Astrocyte (in vitro differentiated cells and primary cell): ENCODE results near the gene SLC38A3. TPM values are rescaled to one million over a fixed set of nuclear protein-coding genes. Genes with fewer than 3 reads are reported as not detected.

ENCODE experiments used
- DNase-seq: peaks from one replicate; pipeline ENCODE4 v3.0.0-alpha.2; 2010; ENCODE audit warnings: low read depth
- FAIRE-seq: peaks from 2 replicates; lab custom pipeline; 2011; peaks lifted over from hg19 to GRCh38; lab: Jason Lieb, UNC
- H2AFZ ChIP-seq: 2 replicates; pipeline ENCODE4 v1.6.0; 2012; ENCODE audit warnings: low read depth, low read length, inconsistent platforms
- H3K27ac ChIP-seq: 2 replicates; pipeline ENCODE4 v1.5.1; 2011; ENCODE audit warnings: low read depth, low read length, inconsistent platforms
- H3K27me3 ChIP-seq: 2 replicates; pipeline ENCODE4 v1.6.0; 2011; ENCODE audit warnings: low read length, inconsistent platforms; ENCODE audit not compliant: insufficient read depth
- H3K36me3 ChIP-seq: 2 replicates; pipeline ENCODE4 v1.5.1; 2011; ENCODE audit warnings: low read length, inconsistent platforms; ENCODE audit not compliant: insufficient read depth
- H3K4me1 ChIP-seq: 2 replicates; pipeline ENCODE4 v1.5.1; 2011; ENCODE audit warnings: low read length, inconsistent platforms; ENCODE audit not compliant: insufficient read depth
- H3K4me2 ChIP-seq: 2 replicates; pipeline ENCODE4 v1.6.0; 2012; ENCODE audit warnings: low read length, inconsistent platforms
- H3K4me3 ChIP-seq: 2 replicates; pipeline ENCODE4 v1.5.1; 2011; ENCODE audit warnings: low read depth, mild to moderate bottlenecking, low read length, inconsistent platforms; ENCODE audit not compliant: insufficient read depth
- H3K79me2 ChIP-seq: 2 replicates; pipeline ENCODE4 v1.6.0; 2012; ENCODE audit warnings: mild to moderate bottlenecking, low read length, inconsistent platforms; ENCODE audit not compliant: insufficient read depth
- H3K9ac ChIP-seq: 2 replicates; pipeline ENCODE4 v1.6.0; 2012; ENCODE audit warnings: mild to moderate bottlenecking, low read length, inconsistent platforms
- H3K9me3 ChIP-seq: 2 replicates; pipeline ENCODE4 v1.5.1; 2012; ENCODE audit warnings: low read depth, mild to moderate bottlenecking, low read length, inconsistent platforms; ENCODE audit not compliant: insufficient read depth
- H4K20me1 ChIP-seq: 2 replicates; pipeline ENCODE4 v1.6.0; 2012; ENCODE audit warnings: low read length, inconsistent platforms; ENCODE audit not compliant: insufficient read depth
- H3K27ac Mint-ChIP-seq: one replicate; pipeline ENCODE4 v1.8.0; 2021; ENCODE audit warnings: mild to moderate bottlenecking, mixed read lengths; ENCODE audit not compliant: unreplicated experiment
- H3K27me3 Mint-ChIP-seq: one replicate; pipeline ENCODE4 v1.8.0; 2021; ENCODE audit warnings: low read depth, mixed read lengths; ENCODE audit not compliant: unreplicated experiment
- H3K36me3 Mint-ChIP-seq: one replicate; pipeline ENCODE4 v1.8.0; 2021; ENCODE audit warnings: low read depth, mixed read lengths; ENCODE audit not compliant: unreplicated experiment
- H3K4me1 Mint-ChIP-seq: one replicate; pipeline ENCODE4 v1.8.0; 2021; ENCODE audit warnings: low read depth, mixed read lengths; ENCODE audit not compliant: unreplicated experiment
- H3K4me3 Mint-ChIP-seq: one replicate; pipeline ENCODE4 v1.8.0; 2021; ENCODE audit warnings: mild to moderate bottlenecking, moderate library complexity, mixed read lengths; ENCODE audit not compliant: unreplicated experiment
- H3K9me3 Mint-ChIP-seq: one replicate; pipeline ENCODE4 v1.8.0; 2021; ENCODE audit warnings: mild to moderate bottlenecking, mixed read lengths; ENCODE audit not compliant: unreplicated experiment
- EZH2 ChIP-seq: IDR thresholded peaks from 2 replicates; pipeline ENCODE4 v1.6.1; 2012; ENCODE audit warnings: mild to moderate bottlenecking, low read length, inconsistent platforms; ENCODE audit not compliant: insufficient read depth
- total RNA-seq: library from RNA; stranded (reverse); gene quantifications from 2 replicates; pipeline ENCODE4 v1.2.1, GENCODE V29; 2021
- TF ChIP-seq, protein P1 (sequence below): IDR thresholded peaks from 2 replicates; pipeline ENCODE4 v1.5.1; 2011; ENCODE audit warnings: low read depth, mild to moderate bottlenecking, inconsistent platforms, low read length, moderate library complexity; ENCODE audit not compliant: insufficient read depth

SLC38A3 gene
- total RNA-seq, 1 donor from 2014 or later: 0.68 TPM

DNA sequence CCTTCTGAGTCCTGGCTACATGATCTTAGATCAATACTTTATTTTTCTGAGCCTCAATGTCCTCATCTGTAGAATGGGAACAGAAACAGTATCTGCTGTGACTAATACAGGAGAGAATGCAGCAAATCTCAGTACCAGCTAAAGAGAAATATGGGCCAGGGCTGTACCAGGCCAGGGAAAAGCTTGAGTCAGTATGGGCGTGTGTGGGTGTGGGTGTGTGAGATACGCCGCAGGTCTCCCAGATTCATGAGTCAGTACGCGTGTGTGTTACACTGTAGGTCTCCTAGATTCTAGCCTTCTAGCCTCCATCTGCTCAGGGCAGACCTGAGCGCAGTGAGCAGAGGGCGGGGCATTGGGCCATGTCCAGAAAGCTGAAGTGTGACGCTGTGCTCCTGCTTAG, 46.1 kb downstream of the SLC38A3 start:
- Mint-ChIP-seq H3K27ac (peak overlapping the region; percentile 87), H3K4me3 (peak overlapping the region; percentile 60), H3K36me3 (peaks cover 5% of the 10 kb centered on the region), H3K4me1 (peaks cover 51% of the 10 kb centered on the region), H3K27me3 (no peaks in the 10 kb centered on the region), H3K9me3 (no peaks in the 10 kb centered on the region)
- H3K9ac ChIP-seq: peak overlapping the region; percentile 32
- no peak overlapping the region for H2AFZ ChIP-seq
- H3K27me3 ChIP-seq: no peaks in the 10 kb centered on the region
- no peaks in the 10 kb centered on the region for H3K9me3 ChIP-seq
- H3K36me3 ChIP-seq: peaks cover 10% of the 10 kb centered on the region
- H3K27ac ChIP-seq: peak overlapping the region; percentile 38
- DNase-seq (peak; percentile 93), FAIRE-seq (peak; percentile 56)
- no peak overlapping the region for H3K4me3 ChIP-seq
- H3K4me1 ChIP-seq: peaks cover 70% of the 10 kb centered on the region
- peak overlapping the region; percentile 46 for H3K4me2 ChIP-seq
- TF ChIP-seq, protein P1, sequence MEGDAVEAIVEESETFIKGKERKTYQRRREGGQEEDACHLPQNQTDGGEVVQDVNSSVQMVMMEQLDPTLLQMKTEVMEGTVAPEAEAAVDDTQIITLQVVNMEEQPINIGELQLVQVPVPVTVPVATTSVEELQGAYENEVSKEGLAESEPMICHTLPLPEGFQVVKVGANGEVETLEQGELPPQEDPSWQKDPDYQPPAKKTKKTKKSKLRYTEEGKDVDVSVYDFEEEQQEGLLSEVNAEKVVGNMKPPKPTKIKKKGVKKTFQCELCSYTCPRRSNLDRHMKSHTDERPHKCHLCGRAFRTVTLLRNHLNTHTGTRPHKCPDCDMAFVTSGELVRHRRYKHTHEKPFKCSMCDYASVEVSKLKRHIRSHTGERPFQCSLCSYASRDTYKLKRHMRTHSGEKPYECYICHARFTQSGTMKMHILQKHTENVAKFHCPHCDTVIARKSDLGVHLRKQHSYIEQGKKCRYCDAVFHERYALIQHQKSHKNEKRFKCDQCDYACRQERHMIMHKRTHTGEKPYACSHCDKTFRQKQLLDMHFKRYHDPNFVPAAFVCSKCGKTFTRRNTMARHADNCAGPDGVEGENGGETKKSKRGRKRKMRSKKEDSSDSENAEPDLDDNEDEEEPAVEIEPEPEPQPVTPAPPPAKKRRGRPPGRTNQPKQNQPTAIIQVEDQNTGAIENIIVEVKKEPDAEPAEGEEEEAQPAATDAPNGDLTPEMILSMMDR: no peak
- TF ChIP-seq EZH2: no peak
- H3K79me2 ChIP-seq: peaks cover 89% of the 10 kb centered on the region
- peaks cover 88% of the 10 kb centered on the region for H4K20me1 ChIP-seq

GRCh38 chr3:50254577-50255250, 49.6 kb downstream of the SLC38A3 start:
- H3K4me3 Mint-ChIP-seq: no peak overlapping the region
- FAIRE-seq: no peak
- H3K9me3 Mint-ChIP-seq: no peaks in the 10 kb centered on the region
- H3K4me1 ChIP-seq: peaks cover 42% of the 10 kb centered on the region
- H3K27ac ChIP-seq: peak overlapping the region; percentile 57
- no peak overlapping the region for H3K4me3 ChIP-seq
- DNase-seq: no peak
- H3K36me3 Mint-ChIP-seq: peaks cover 14% of the 10 kb centered on the region
- peaks cover 71% of the 10 kb centered on the region for H3K79me2 ChIP-seq
- no peaks in the 10 kb centered on the region for H3K9me3 ChIP-seq
- H3K27me3 Mint-ChIP-seq: no peaks in the 10 kb centered on the region
- H3K27ac Mint-ChIP-seq: no peak overlapping the region
- H3K27me3 ChIP-seq: no peaks in the 10 kb centered on the region
- H3K9ac ChIP-seq: peak overlapping the region; percentile 45
- TF ChIP-seq EZH2: no peak
- TF ChIP-seq, protein P1: no peak
- H3K4me1 Mint-ChIP-seq: peaks cover 36% of the 10 kb centered on the region
- H3K4me2 ChIP-seq: peak overlapping the region; percentile 39
- peaks cover 29% of the 10 kb centered on the region for H3K36me3 ChIP-seq
- no peak overlapping the region for H2AFZ ChIP-seq
- peaks cover 74% of the 10 kb centered on the region for H4K20me1 ChIP-seq

DNA sequence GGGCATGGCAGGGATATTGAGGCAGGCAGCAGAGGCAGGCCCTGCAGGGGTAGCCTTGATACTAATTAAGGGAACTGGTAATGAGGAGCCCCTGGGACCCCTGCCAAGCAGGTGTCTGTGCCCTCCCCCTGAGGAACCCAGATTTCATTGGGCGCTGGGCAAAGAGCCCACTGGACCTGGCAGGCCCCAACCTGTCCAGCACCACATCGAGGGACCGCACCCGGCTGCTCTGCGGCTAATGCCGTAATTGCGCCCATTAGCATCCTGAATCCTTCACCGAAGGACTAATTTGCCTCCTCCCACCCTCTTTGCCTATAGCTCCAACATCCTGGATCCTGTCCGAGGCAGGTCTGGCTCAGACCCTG, 50.2 kb downstream of the SLC38A3 start:
- no peak for TF ChIP-seq EZH2
- TF ChIP-seq, protein P1: no peak
- no peaks in the 10 kb centered on the region for H3K27me3 ChIP-seq
- H3K4me3 ChIP-seq: no peak overlapping the region
- Mint-ChIP-seq H3K4me3 (no peak overlapping the region), H3K9me3 (no peaks in the 10 kb centered on the region), H3K27ac (no peak overlapping the region), H3K4me1 (peaks cover 35% of the 10 kb centered on the region), H3K27me3 (no peaks in the 10 kb centered on the region), H3K36me3 (peaks cover 14% of the 10 kb centered on the region)
- no peak overlapping the region for H2AFZ ChIP-seq
- peak overlapping the region; percentile 57 for H3K27ac ChIP-seq
- FAIRE-seq (no peak), DNase-seq (no peak)
- H3K36me3 ChIP-seq: peaks cover 27% of the 10 kb centered on the region
- peaks cover 46% of the 10 kb centered on the region for H3K4me1 ChIP-seq
- H4K20me1 ChIP-seq: peaks cover 69% of the 10 kb centered on the region
- H3K79me2 ChIP-seq: peaks cover 66% of the 10 kb centered on the region
- H3K9ac ChIP-seq: peak overlapping the region; percentile 45
- peak overlapping the region; percentile 39 for H3K4me2 ChIP-seq
- H3K9me3 ChIP-seq: no peaks in the 10 kb centered on the region
